H1 (cell line): Measurements from ENCODE around the gene LITAF. TPM values are rescaled to one million over a fixed set of nuclear protein-coding genes. Genes with fewer than 3 reads are reported as not detected.

Experiments used
- CTCF ChIA-PET: fragments of 300-600 bp; sonication (Branson Sonifier 250); formaldehyde crosslinking; loops from one replicate; lab custom pipeline; 2021; ENCODE audit not compliant: partially characterized antibody; lab: Charles Lee
- POLR2A ChIA-PET: fragments of 300-600 bp; sonication (Branson Sonifier 250); formaldehyde crosslinking; loops from one replicate; lab custom pipeline; 2021; ENCODE audit warnings: inconsistent platforms; ENCODE audit not compliant: partially characterized antibody; lab: Charles Lee
- DNase-seq, 2 experiments: peaks; one replicate each; pipeline versions ENCODE4 v3.0.0 to v3.0.0-alpha.2; 2010 to 2022; ENCODE audit warnings: low spot score in 2 of 2, low read depth in 1 of 2, mixed read lengths in 1 of 2
- FAIRE-seq: peaks from 2 replicates; lab custom pipeline; 2011; peaks lifted over from hg19 to GRCh38; lab: Jason Lieb, UNC
- H2AFZ ChIP-seq: 2 replicates; pipeline ENCODE4 v1.8.1; 2012; ENCODE audit warnings: low read length, inconsistent platforms
- H2AK5ac ChIP-seq: 2 replicates; pipeline ENCODE4 v1.6.1; 2013; ENCODE audit warnings: low read depth, low read length
- H2BK120ac ChIP-seq: replicated peaks from 2 replicates; pipeline ENCODE3; 2013; ENCODE audit warnings: low read depth, low read length, inconsistent platforms
- H2BK12ac ChIP-seq: 2 replicates; pipeline ENCODE4 v1.6.1; 2013; ENCODE audit warnings: low read depth, low read length
- H2BK15ac ChIP-seq: 2 replicates; pipeline ENCODE4 v1.6.1; 2013; ENCODE audit warnings: low read length
- H2BK20ac ChIP-seq: 2 replicates; pipeline ENCODE4 v1.6.1; 2013; ENCODE audit warnings: low read length
- H2BK5ac ChIP-seq: 2 replicates; pipeline ENCODE4 v1.6.1; 2013; ENCODE audit warnings: low read depth, low read length
- H3K14ac ChIP-seq: 2 replicates; pipeline ENCODE4 v1.6.1; 2013; ENCODE audit warnings: inconsistent platforms; ENCODE audit not compliant: insufficient read length
- H3K18ac ChIP-seq: 2 replicates; pipeline ENCODE4 v1.6.1; 2013; ENCODE audit warnings: low read length; ENCODE audit errors: extremely low read depth
- H3K23ac ChIP-seq: 2 replicates; pipeline ENCODE4 v1.6.1; 2013; ENCODE audit warnings: inconsistent platforms; ENCODE audit not compliant: insufficient read length
- H3K23me2 ChIP-seq: 2 replicates; pipeline ENCODE4 v1.6.1; 2013; ENCODE audit warnings: low read depth, low read length
- H3K27ac ChIP-seq: 2 replicates; pipeline ENCODE4 v1.6.1; 2011; ENCODE audit warnings: low read depth, low read length, inconsistent platforms
- H3K27me3 ChIP-seq, 4 experiments: replicated peaks in 1 of 4; 1 replicate in 1 of 4; 2 replicates in 3 of 4; pipeline versions ENCODE4 v1.6.1 to v1.8.1; 2011 to 2013; ENCODE audit warnings: low read length in 3 of 4, mild to moderate bottlenecking in 3 of 4, inconsistent platforms in 2 of 4, mixed read lengths in 2 of 4, moderate library complexity in 1 of 4; ENCODE audit not compliant: control insufficient read depth in 3 of 4, insufficient read depth in 3 of 4; ENCODE audit errors: extremely low read depth in 1 of 4
- H3K36me3 ChIP-seq, 4 experiments: 2 replicates each; pipeline versions ENCODE4 v1.6.1 to v1.8.1; 2011 to 2013; ENCODE audit warnings: mild to moderate bottlenecking in 4 of 4, low read length in 3 of 4, moderate library complexity in 2 of 4, control low read depth in 1 of 4, inconsistent platforms in 1 of 4; ENCODE audit not compliant: insufficient read depth in 4 of 4, control insufficient read depth in 2 of 4
- H3K4ac ChIP-seq: replicated peaks from 2 replicates; pipeline ENCODE3; 2013; ENCODE audit warnings: low read length, low read depth, mixed read lengths, inconsistent platforms; ENCODE audit not compliant: insufficient read length
- H3K4me1 ChIP-seq, 4 experiments: replicated peaks in 1 of 4; 1 replicate in 1 of 4; 2 replicates in 3 of 4; pipeline versions ENCODE4 v1.6.1 to v1.8.1; 2011 to 2013; ENCODE audit warnings: low read length in 3 of 4, inconsistent platforms in 2 of 4, mixed read lengths in 1 of 4; ENCODE audit not compliant: insufficient read depth in 4 of 4, control insufficient read depth in 3 of 4
- H3K4me2 ChIP-seq, 2 experiments: 2 replicates each; pipeline versions ENCODE4 v1.6.1 to v1.8.1; 2011 to 2013; ENCODE audit warnings: low read depth in 2 of 2, low read length in 2 of 2, control low read depth in 1 of 2, inconsistent platforms in 1 of 2, mild to moderate bottlenecking in 1 of 2; ENCODE audit not compliant: insufficient read depth in 1 of 2
- H3K4me3 ChIP-seq, 4 experiments: fragments of 200-600, 300-600 bp in 1 of 4; sonication (generic), shearing (Covaris generic), sonication (Bioruptor Twin) in 1 of 4; 2 replicates each; pipeline versions ENCODE4 v1.5.1 to v1.8.1; 2011 to 2016; ENCODE audit warnings: low read length in 4 of 4, low read depth in 3 of 4, control low read depth in 2 of 4, inconsistent platforms in 2 of 4, mild to moderate bottlenecking in 2 of 4, mixed read lengths in 1 of 4, moderate library complexity in 1 of 4; ENCODE audit not compliant: insufficient read depth in 2 of 4; ENCODE audit errors: extremely low read depth in 1 of 4
- H3K56ac ChIP-seq: replicated peaks from 2 replicates; pipeline ENCODE3; 2013; ENCODE audit warnings: low read depth, mild to moderate bottlenecking, mixed read lengths, low read length, inconsistent platforms; ENCODE audit not compliant: insufficient read length
- H3K79me1 ChIP-seq: 2 replicates; pipeline ENCODE4 v1.6.1; 2013; ENCODE audit warnings: low read depth, low read length, control low read depth
- H3K79me2 ChIP-seq, 2 experiments: 2 replicates each; pipeline versions ENCODE4 v1.6.1 to v1.8.1; 2012 to 2013; ENCODE audit warnings: low read length in 2 of 2, mild to moderate bottlenecking in 2 of 2, inconsistent platforms in 1 of 2; ENCODE audit not compliant: insufficient read depth in 2 of 2, control insufficient read depth in 1 of 2
- H3K9ac ChIP-seq, 4 experiments: replicated peaks in 1 of 4; 1 replicate in 1 of 4; 2 replicates in 3 of 4; pipeline versions ENCODE4 v1.6.1 to v1.8.1; 2011 to 2013; ENCODE audit warnings: low read depth in 3 of 4, low read length in 3 of 4, control low read depth in 2 of 4, mild to moderate bottlenecking in 2 of 4, moderate library complexity in 2 of 4, inconsistent platforms in 1 of 4; ENCODE audit errors: extremely low read depth in 1 of 4
- H3K9me3 ChIP-seq, 2 experiments: 2 replicates each; pipeline versions ENCODE4 v1.6.1 to v1.8.1; 2012 to 2013; ENCODE audit warnings: mild to moderate bottlenecking in 2 of 2, moderate library complexity in 2 of 2, control low read depth in 1 of 2, inconsistent platforms in 1 of 2, low read depth in 1 of 2, low read length in 1 of 2, mixed read lengths in 1 of 2; ENCODE audit not compliant: insufficient read depth in 2 of 2
- H4K20me1 ChIP-seq, 2 experiments: replicated peaks in 1 of 2; 2 replicates each; pipeline versions ENCODE3 to v1.8.1; 2011 to 2013; ENCODE audit warnings: inconsistent platforms in 2 of 2, low read length in 2 of 2, mild to moderate bottlenecking in 1 of 2; ENCODE audit not compliant: insufficient read depth in 2 of 2, control insufficient read depth in 1 of 2
- H4K5ac ChIP-seq: 2 replicates; pipeline ENCODE4 v1.6.1; 2013; ENCODE audit warnings: low read length, low read depth, mixed read lengths, inconsistent platforms; ENCODE audit not compliant: insufficient read length
- H4K8ac ChIP-seq: 2 replicates; pipeline ENCODE4 v1.8.0; 2013; ENCODE audit warnings: mild to moderate bottlenecking, moderate library complexity, low read length, inconsistent platforms; ENCODE audit not compliant: insufficient read depth; ENCODE audit errors: extremely low read depth
- H4K91ac ChIP-seq: replicated peaks from 2 replicates; pipeline ENCODE3; 2013; ENCODE audit warnings: low read length, mixed read lengths, inconsistent platforms; ENCODE audit not compliant: insufficient read length
- CREB1 ChIP-seq: IDR thresholded peaks from 2 replicates; pipeline ENCODE4 v1.6.1; 2012; ENCODE audit warnings: inconsistent platforms
- RAD21 ChIP-seq, 2 experiments: IDR thresholded peaks in 1 of 2; conservative IDR thresholded peaks in 1 of 2; 2 replicates each; pipeline ENCODE4 v1.6.1; 2011; ENCODE audit warnings: low read depth in 2 of 2, low read length in 2 of 2, improper control_type of control experiment in 1 of 2, inconsistent platforms in 1 of 2, mild to moderate bottlenecking in 1 of 2, moderate library complexity in 1 of 2
- SP1 ChIP-seq: IDR thresholded peaks from 2 replicates; pipeline ENCODE4 v1.6.1; 2011; ENCODE audit warnings: low read depth, low read length
- WGBS, 2 experiments: shearing (Covaris generic) in 1 of 2; methylation state at CpG; one replicate each; pipeline versions ENCODE4 v1.1.6 to v1.1.7; 2013 to 2015; ENCODE audit warnings: low lambda C conversion rate in 2 of 2, mixed read lengths in 2 of 2, inconsistent platforms in 1 of 2, low coverage in 1 of 2, missing lambda C conversion rate in 1 of 2; ENCODE audit not compliant: insufficient replicate concordance in 2 of 2, insufficient coverage in 1 of 2, insufficient read length in 1 of 2; ENCODE audit errors: extremely low coverage in 1 of 2, missing lambda C conversion rate in 1 of 2; 5-methylcytosine and 5-hydroxymethylcytosine counted together
- polyA plus RNA-seq, 7 experiments: library from polyadenylated mRNA; depleted of rRNA in 3 of 7; stranded (reverse) in 5 of 7; unstranded in 2 of 7; fragments of >200 nt in 5 of 7; fragments of 200-250 nt in 2 of 7; gene quantifications; 1 replicate in 5 of 7; 2 replicates in 1 of 7; 4 replicates in 1 of 7; pipeline versions ENCODE4 v1.2.1 to v1.2.3, GENCODE V29; 2011 to 2013; ENCODE audit warnings: missing spikeins in 2 of 7, mixed read lengths in 2 of 7
- total RNA-seq: library from RNA; stranded (reverse); fragmentation: NEBNext Ultra II Directional; extraction: Animal tissue kit (Norgen Biotek cat#: 25700); gene quantifications from 2 replicates; pipeline ENCODE4 v1.2.1, GENCODE V29; 2021

LITAF gene
- total and polyA plus RNA-seq, 2 of the 8 experiments (the other 6 are each of a cell fraction or from before 2014, with no cell fraction given), result 165 to 205 TPM

GRCh38 chr16:11633113-11633512 lies 46.4 kb upstream of the LITAF start:
- ChIA-PET CTCF (no interaction called here), POLR2A (interaction anchor here (1.0 kb wide), 1 partner anchor 11 kb away, joined by 3 read pairs; no protein-coding TSS in a partner anchor)
- Histone ChIP-seq H3K23ac (no peak overlapping the region), H3K23me2 (0 out of 2 replicates have a peak, but pooled peaks cover 2% of the 10 kb centered on the region), H3K79me2 (no peaks in the 10 kb centered on the region), H2BK12ac (0 out of 2 replicates have a peak overlapping the region, but pooled peaks have one; percentile 64), H3K4me3 (no peak overlapping the region), H2AK5ac (no peak overlapping the region; the same call in 1 of the 2 replicates), H3K14ac (no peak overlapping the region), H3K4me1 (peaks cover 0 to 20% (median 15%) of the 10 kb centered on the region in 4 experiments; a peak in 6 of 7 replicates), H2BK15ac (0 out of 2 replicates have a peak overlapping the region, but pooled peaks have one; percentile 46), H3K27me3 (no peaks in the 10 kb centered on the region), H3K36me3 (no peaks in the 10 kb centered on the region), H3K9me3 (no peaks in the 10 kb centered on the region), H3K4ac (no peak overlapping the region), H3K4me2 (no peak overlapping the region), H2BK5ac (no peak overlapping the region; the same call in 1 of the 2 replicates), H2AFZ (no peak overlapping the region), H3K9ac (no peak overlapping the region)
- FAIRE-seq (no peak), DNase-seq (no peak)
- WGBS, 2 experiments, result 90% methylated on average over 3 of the region's 3 CpGs; no CpG with 5 or more reads in 1 of the 2 experiments
- TF ChIP-seq RAD21 (IDR thresholded peaks at IDR 0.05 in 1 of 2, conservative IDR thresholded peaks at IDR 0.05 in 1 of 2; ENCODE audit: low read depth in 2 of 2, low read length in 2 of 2) (no peak), SP1 (no peak), CREB1 (no peak)
- TF ChIP-seq, all 59 proteins: peak for 0
- Histone ChIP-seq H3K27ac (no peak overlapping the region), H3K18ac (no peak overlapping the region), H4K20me1 (no peaks in the 10 kb centered on the region), H4K8ac (peak overlapping the region; percentile 36; the same call in 1 of the 2 replicates), H3K56ac (no peak overlapping the region), H4K91ac (no peak overlapping the region), H2BK120ac (no peak overlapping the region), H4K5ac (no peak overlapping the region), H2BK20ac (no peak overlapping the region), H3K79me1 (no peaks in the 10 kb centered on the region; the same call in 1 of the 2 replicates)
